GM21526 (cell line): ENCODE measurements around the gene AXIN2.

ENCODE experiments used
- ATAC-seq: cut with Tn5 transposase; IDR thresholded peaks from one replicate; pipeline ENCODE4 v1.9.1; 2021; ENCODE audit warnings: moderate library complexity; ENCODE audit not compliant: unreplicated experiment, low FRiP score

Gene AXIN2

DNA sequence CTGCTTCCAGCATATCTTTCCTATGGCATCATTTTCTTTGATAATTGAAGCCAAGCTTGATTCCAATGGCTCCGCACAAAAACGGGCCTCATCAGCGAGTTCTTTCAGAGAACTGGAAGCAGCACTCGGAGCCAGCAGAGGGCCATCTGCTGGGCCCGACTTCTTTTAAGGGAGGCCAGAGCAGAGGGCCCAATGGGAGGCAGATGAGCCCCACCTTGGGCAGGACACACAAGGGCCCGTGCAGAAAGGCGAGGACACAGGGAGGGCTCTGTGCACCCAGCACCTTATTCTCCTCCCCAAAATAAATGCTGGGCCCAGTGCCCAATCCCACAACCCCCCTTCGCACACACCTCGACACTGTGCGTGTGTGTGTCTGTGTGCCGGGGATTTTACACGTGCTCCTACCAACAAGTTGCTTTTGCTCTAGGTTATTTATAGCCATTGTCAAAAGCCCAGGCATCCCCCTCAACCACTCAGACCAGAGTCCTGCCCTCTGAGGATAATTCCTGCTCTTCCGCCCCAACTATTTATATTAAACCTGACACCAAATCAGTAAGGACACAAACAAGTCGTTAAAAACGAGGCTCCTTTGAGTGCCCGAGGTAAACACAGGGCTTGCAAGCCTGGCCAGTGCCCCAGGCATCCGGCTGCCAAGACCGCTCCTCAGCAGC is 6.8 kb downstream of the AXIN2 start:
- ATAC-seq = no peak

DNA sequence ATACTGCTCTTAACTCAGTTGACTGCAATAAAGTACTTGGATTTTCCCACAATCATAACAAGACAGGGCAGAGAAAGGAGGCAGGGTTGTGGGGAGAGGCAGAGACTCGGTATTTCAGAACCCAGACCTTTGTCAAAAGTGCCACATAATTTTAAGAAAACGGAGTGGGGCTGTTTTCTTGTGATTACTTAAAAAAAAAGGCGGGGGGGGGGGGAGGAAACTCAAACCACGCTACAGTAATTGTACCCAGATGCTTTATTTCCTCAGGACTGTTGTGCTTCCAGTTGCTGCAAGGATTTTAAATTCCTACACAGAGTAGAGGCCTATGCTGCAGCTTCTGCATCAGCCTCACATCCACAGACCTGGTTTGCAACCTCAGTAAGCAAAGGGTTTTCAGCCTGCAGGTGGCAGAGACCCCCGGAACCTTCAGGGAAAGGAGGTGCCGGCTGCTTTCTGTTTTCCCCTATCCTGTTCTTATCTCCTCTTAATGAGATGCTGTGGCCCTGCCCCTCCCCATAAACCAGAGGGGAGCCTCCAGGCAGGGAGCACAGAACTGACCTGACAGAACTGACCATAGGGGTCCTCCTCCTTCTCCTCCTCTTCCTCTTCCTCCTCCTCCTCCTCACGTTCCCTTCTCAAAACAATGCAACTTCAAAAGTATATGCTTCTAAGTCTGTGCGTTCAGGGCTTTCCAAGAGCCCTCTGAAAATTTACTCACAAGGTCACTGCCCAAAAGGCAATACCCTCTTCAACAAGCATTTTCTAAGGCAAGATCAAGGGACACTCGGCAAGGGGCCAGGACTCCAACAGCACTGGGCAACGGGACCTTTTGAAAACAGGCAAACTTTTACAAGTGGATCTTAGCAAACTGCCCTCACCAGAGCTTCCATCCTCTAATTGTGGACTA is 7.5 kb downstream of the AXIN2 start:
- no peak for ATAC-seq

DNA sequence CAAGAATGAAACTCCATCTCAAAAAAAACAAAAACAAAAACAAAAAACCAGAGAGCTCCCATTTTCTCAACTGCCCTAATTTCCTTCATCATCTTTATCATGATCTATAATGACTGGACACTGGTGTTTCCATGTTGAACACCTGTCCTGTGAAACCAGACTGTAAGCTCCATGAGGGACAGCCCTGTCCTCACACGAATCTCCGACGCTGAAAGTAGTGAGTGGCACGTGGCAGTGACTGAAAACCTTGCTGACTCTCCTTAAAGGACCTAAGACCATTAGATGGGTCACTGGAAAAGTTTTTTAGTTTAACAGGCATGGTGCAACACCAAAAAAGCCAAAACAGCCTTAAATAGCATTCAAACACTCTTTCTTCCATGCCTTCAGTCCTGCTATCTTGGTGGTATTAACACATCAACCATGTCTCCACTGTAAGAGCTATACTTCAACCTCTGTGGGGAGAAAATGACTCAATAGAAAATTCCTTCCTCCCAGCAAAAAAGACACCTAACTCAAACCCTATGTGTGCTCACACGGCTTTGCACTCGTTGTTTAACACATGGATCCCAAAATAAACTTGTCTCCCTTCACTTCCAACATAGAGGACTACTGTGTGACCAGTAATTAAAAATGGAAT is 8.3 kb downstream of the AXIN2 start:
- ATAC-seq = no peak

DNA sequence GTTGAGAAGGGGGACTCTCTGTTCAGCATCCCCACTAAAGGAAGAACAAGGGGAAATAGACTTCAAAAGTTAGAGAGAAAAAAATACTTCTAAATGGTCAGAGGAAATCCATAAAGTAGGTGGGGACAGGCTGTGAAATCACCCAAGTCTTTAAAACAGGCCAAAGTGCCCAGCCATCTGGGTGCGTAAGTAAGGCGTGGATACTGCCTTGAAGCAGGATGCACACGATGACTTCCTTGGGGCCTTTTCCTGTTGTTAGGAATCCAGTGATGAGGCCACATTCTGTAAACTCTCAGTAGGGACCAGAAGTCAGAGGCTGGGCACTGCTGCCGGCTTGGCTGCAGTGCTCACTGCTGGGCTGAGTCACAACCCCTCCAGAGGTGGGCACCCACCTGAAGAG is 9.2 kb downstream of the AXIN2 start:
- no peak for ATAC-seq

DNA sequence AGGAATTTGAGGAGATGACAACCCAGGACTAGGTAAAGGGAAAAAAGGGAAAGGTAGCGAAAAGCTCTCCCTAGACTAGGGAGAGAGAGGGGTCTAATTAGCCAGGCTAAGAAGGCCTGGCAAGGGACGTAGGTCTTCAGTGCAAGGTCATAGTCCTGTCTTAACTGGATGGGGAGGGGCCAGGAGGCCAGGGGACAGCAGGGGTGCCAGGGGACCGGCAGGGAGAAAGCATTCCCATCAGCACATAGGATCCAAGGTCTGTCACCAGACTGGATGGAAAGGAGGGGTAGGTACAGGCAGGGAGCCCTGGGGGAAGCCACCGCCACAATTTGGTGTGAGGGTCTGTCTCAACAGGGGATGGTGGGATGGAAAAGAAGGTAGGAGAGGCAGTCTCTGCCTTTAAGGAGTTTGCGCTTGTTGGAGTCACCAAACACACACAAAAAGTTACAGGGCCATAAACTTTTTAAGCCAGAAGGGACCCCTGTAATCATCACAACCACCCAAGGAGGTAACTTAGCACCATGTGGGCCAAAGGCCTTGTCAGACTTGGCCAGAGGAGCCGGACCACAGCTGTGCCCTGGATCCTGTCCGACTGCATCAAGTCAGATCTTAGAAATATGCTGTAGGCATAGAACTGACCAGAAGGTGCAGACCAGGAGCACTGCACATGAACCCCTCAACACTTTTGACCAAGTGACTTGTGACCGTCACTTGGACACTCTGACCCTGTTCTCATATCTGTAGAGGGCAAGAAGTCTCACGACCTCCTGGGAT is 10.0 kb downstream of the AXIN2 start:
- ATAC-seq = no peak

DNA sequence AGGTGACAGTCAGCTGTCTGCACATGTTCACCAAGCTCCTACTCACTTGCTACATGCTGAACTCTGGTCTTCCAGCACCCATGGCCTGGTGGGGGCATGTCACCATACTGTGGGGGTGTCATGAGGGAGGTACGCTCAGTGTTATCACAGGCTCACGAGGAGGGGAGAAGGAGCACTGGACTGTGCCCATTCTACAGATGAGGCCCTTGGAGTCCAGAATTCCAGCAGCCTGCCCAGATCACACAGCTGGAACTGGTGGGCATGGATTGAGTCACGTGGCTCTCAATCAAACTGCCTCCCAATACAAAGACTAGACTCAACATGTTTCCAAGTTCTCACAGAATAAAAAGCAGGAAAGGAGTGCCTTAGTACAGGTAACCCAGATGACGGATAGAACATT is 10.7 kb downstream of the AXIN2 start:
- ATAC-seq = no peak

DNA sequence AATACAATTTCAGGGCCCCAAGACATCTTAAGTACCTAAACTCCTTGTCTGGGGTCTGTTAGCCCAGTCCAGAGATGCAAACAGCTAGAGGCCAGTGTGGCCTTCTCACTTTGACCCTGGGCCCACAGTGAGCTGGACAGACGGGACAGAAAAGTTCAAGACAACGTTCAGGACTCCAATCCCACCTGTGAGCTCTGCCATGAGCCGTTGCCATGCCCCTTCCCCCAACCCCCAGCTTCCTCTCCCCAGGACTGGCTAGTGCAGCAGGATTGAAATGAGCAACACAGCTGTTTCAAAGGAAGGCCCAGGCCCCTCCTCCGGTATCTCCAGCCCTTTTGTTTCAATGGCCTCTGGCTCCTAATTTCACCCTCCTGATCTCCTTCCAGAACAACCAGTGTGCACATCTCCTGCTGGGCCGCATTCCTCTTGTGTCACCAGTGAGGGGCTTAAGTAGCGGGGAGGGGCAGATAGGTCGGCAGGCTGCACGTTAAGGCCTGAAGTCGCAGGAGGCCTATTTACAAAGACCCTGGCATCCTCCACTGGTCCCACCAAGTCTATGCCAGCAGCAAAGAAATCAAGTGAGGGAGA is 11.3 kb downstream of the AXIN2 start:
- no peak for ATAC-seq

DNA sequence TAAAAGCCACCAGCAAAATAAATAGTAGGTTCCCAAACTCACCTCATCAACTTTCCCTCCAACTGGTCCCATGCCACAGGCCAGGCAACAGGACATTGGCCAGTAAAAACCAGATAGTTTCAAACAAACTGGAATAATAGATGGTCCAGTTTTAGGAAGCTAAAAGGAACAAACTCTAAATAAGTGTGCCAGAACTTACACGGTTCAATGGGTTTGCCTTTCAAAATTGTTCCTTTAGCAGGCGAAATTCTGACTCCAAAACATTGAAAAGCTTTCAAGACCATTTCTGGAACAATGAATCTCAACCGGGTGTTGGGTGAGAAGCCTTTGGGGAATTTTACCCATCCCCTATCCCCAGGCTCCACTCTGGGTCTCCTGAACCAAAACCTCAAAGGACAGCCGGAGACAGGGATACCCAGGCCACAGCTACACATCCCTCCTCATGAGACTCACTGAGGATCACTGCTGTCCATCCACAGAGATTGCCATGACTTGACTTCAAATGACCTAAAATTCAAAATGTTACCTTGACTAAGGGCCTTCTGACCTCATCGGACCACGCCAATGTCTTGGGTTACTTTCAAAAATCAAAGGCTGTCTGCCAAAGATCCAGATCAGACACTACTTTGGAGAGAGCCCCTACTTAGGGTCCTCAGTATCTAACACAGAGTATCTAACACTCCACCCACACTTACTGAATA is 13.0 kb downstream of the AXIN2 start:
- ATAC-seq = no peak

DNA sequence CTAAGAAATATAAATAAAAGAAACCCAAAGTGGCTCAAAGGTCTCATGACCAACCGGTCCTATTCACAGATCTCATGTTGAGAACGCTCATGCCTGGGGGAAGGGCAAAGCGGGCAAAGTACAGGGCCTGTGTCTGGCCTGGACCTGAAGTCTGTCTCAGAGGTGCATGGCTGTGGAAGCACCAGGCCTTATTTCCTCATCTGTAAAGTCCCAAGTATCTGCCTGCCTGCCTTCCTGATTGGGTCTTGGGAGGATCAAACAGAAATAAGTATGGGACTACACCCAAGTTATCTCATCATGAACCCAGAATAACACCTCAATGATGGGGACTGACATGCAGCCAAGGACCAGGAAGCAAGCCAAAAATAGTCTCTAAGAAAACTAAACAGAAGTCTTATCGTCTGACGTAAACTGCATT is 14.2 kb downstream of the AXIN2 start:
- no peak for ATAC-seq

DNA sequence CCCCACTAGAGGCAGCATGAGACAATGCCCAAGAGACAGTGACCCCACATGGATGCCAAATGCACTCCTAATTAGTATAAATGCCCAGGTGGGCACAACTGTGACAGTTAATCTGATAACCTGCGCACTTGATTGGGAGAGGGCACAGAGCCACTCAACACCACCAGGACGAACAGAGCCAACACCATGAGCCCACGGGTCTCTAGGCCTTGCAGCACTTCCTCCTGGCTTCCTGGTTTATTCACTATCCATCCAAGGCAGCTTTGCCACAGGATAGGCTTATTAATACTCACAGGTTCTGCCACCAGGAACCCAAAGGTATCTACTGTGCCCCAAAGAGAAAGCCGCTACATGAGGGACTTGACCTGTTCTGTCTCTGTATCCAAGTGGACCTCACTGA is 14.9 kb downstream of the AXIN2 start:
- no peak for ATAC-seq

DNA sequence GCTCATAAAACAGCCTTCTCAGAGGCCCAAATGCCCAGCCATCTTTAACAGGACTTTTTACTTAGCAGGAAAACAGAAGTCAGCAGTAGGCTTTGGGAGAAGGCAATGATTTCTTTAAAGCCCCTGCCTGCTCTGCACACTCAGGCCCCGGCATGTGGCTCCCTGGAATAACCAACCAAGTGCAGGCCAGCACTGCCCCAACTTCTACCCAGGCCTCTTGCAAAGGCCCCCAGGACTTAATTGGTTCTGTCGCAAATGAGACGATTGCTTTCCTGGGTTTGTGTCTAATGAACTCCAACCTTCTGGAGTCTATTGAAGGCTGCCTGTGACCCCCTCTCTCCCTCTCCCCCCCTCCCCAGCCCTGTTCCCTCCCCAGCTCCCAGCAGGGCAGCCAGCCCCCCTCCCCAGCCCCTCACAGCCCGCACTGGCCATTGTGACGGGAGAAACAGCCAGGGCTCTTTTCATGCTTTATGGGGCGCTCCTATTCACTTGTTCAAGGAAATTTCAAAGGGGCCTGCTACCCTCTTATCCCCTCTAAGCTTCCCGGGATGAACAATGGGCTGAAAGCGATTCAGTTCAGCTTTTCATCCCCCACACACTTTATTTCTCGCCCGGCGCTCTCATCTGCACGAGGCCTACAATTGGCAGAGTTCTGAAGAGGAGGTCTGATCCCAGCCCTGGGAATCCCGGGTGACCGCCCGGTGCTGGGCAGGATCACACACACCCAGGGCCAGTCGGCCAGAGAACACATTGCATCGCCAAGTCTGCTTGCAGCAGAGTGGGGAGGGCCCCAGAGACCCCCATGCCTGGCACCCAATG is 15.5 kb downstream of the AXIN2 start:
- no peak for ATAC-seq

DNA sequence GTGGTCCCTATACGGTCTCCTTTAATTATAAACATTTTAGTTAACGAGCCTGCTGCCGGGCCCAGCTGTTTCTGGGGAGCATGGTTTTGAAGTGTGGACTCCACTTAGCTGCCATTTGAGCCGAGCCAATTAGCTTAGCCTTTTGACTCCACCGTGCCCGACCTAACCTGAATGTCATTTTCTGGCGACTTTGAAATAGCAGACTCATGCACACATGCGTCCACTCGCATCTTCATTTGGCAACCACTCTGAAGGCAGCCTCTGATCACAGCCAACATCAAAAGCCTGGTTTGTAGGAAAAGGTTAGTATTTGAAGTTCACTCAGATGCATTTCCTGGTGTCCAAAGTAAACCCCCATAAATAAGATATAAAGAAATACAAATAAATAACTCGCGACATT is 16.8 kb downstream of the AXIN2 start:
- no peak for ATAC-seq

DNA sequence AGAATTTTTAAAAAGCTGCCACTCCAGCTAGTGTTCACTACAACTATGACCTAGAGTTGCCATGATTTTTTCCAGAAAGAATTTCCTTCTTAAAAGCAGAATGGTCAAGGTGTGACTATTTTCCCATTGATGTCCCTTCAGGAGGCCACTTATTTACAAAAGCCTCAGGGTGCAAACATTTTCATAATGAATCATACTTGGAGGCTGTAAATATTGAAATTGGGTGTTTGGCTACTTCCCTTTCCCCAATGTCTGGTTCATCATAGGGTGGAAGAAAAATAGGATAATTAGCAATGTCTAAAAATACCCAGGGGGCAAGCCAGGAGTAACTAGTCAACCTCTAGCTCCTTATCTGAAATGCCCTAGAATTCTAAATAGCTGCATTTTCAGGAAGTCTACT is 18.8 kb downstream of the AXIN2 start:
- no peak for ATAC-seq

DNA sequence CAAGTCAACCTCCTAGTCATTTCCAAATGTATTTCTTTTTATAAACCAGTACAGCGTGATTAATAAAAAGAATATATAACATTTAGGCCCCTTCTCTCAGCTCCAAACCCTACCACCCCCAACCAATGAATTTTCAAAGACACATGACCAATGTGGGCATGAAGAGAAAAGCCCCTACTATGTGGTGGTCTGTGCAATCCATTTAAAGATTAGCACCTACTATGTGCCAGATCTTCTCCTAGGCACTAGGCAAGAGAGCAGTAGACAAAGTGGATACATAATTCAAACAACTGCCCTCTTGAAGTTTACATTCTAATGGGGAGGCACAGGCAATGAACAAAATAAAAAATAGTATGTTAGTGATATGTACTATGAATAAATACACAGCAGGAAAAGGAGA is 19.4 kb downstream of the AXIN2 start:
- no peak for ATAC-seq

DNA sequence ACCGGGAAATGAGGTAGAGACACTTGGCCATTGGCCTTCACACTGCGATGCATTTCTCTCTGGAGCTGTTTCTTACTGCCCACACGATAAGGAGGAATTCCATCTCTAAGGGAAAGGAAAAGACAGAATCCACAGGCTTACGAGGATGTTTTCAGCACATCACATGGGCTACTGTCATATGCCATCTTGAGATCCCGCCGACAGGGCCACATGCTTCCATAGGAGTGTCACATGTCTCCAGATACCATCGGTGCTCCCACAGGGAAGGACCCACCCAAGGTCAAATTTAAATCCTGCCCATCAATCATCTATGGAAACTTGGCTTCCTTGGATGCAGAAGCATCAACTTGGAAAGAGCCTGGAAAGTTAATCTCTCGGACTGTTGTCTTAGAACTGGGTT is 20.0 kb downstream of the AXIN2 start:
- ATAC-seq = no peak

DNA sequence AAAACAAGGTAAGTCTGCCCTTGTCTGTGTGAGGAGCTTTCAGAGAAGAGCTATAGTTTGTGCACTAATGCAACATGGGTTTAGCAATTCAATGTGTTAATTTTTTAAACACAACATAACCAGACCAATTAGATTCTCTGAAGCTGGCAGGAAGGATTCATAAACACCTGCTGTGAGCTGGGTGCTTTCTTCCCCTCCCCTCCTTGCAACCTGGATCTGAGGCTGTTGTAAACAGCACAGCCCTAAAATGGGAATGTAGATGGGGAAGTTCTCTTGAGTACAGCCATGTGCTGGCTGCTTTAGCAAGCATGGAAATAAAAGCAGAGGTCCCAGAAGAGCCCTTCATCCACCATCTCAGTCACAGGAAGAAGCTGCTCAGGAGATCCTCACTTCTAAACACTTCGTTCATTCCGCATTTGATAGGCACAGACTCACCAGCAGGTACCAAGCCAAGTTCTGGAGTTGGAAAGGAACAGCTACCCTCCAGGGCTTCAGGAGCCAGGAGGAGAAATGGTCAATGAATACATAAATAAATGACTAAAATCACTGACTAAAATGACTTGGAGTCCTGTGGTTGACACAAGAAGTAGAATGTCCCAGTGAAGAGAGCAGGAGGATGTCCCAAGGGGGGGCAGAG is 21.7 kb downstream of the AXIN2 start:
- ATAC-seq = no peak

DNA sequence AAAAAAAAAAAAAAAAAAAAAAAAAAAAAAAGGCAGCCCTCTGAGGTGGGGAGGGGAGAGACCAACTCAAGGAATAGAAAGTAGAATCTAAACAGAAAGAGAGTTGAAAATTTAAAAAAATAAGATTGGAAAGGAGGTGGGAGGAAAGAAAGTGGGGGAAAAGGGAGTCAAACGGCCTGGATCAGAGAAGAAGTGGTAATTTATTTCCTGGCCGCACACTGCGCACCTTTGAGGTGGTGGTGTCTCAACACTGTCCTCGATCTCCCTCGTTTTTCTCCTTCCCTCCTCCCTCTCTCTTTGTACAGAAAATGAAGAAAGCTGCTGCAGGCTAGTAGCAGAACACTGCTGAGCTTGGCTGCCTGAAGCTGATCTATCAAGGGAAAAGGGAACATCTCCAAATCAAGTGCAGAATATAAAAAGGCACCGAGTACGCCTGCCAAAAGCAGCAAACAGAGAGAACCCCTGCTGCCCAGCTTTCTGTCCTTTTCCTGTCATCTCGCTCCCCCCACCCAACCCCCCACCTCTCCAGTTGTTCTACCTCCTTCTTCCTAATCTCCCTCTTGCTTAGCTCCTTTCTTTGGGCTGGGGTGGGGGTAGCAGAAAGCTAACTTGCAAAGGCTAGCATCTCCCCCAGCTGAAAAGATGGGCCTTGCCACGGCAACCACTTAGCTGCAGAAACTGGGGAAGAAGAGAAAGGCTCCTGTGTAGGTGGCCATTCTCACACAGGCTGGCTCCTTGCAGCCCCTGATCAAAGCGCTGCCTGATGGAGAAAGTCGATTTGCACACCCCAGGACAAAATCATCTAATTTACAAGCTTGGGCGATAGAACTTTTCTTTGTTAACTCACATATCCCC is 22.5 kb downstream of the AXIN2 start:
- ATAC-seq = no peak
